Naive thymus-derived CD8-positive, alpha-beta T cell (primary cell): ENCODE results near the gene PITX1. TPM values are rescaled to one million over a fixed set of nuclear protein-coding genes. Genes with fewer than 3 reads are reported as not detected.
"Not testable (repeated sequence)": the region's sequence is repeated elsewhere in the genome, so short reads cannot be mapped to it uniquely, and the experiment has no call there.

Experiments
- ATAC-seq, 2 donors: fragments of 150-1000 bp; cut with Tn5 transposase in 1 of 2; sonication (Bioruptor Pico), chemical (Tn5 transposase) in 1 of 2; 1 replicate in 1 of 2; 2 replicates in 1 of 2; pipeline ENCODE4 v1.10.0; 2021; ENCODE audit warnings: mild to moderate bottlenecking in 2 of 2, moderate library complexity in 2 of 2
- POLR2A ChIA-PET: fragments of 350-600 bp; sonication (Branson Sonifier 250); formaldehyde crosslinking; loops from one replicate; lab custom pipeline; 2021; ENCODE audit warnings: antibody characterized with exemption; lab: Charles Lee
- DNase-seq, 10 donors: peaks; one replicate each; pipeline versions ENCODE4 v3.0.0 to v3.0.0-alpha.2; 2020 to 2022
- H3K27ac Mint-ChIP-seq, 10 donors: one replicate each; pipeline ENCODE4 v1.8.0; 2020 to 2022; ENCODE audit warnings: mild to moderate bottlenecking in 10 of 10, mixed read lengths in 10 of 10, moderate library complexity in 4 of 10, inconsistent platforms in 1 of 10
- H3K27me3 Mint-ChIP-seq, 5 donors: one replicate each; pipeline ENCODE4 v1.8.0; 2021 to 2022; ENCODE audit warnings: mixed read lengths in 5 of 5
- H3K36me3 Mint-ChIP-seq, 3 donors: one replicate each; pipeline ENCODE4 v1.8.0; 2020 to 2022; ENCODE audit warnings: mixed read lengths in 3 of 3, mild to moderate bottlenecking in 2 of 3, inconsistent platforms in 1 of 3
- H3K4me1 Mint-ChIP-seq, 4 donors: one replicate each; pipeline ENCODE4 v1.8.0; 2021 to 2022; ENCODE audit warnings: mixed read lengths in 4 of 4
- H3K4me3 Mint-ChIP-seq, 10 donors: one replicate each; pipeline ENCODE4 v1.8.0; 2020 to 2022; ENCODE audit warnings: mild to moderate bottlenecking in 10 of 10, mixed read lengths in 10 of 10, moderate library complexity in 6 of 10, inconsistent platforms in 1 of 10
- H3K9me3 Mint-ChIP-seq, 9 donors: one replicate each; pipeline ENCODE4 v1.8.0; 2020 to 2022; ENCODE audit warnings: mixed read lengths in 9 of 9, mild to moderate bottlenecking in 3 of 9, inconsistent platforms in 1 of 9, moderate library complexity in 1 of 9
- polyA plus RNA-seq, 3 donors: library from polyadenylated mRNA; unstranded; fragments of 300-500 nt; fragmentation: Illumina TruSeq; gene quantifications; one replicate each; pipeline ENCODE4 v1.2.3, GENCODE V29; 2021
- total RNA-seq, 8 experiments: library from RNA in 2 of 8; stranded (reverse) in 2 of 8; gene quantifications; one replicate each; pipeline ENCODE4 v1.2.3 and lab custom pipeline; 2021 to 2026

The PITX1 gene
- total and polyA plus RNA-seq, 5 experiments from 2014 or later = not detected

DNA sequence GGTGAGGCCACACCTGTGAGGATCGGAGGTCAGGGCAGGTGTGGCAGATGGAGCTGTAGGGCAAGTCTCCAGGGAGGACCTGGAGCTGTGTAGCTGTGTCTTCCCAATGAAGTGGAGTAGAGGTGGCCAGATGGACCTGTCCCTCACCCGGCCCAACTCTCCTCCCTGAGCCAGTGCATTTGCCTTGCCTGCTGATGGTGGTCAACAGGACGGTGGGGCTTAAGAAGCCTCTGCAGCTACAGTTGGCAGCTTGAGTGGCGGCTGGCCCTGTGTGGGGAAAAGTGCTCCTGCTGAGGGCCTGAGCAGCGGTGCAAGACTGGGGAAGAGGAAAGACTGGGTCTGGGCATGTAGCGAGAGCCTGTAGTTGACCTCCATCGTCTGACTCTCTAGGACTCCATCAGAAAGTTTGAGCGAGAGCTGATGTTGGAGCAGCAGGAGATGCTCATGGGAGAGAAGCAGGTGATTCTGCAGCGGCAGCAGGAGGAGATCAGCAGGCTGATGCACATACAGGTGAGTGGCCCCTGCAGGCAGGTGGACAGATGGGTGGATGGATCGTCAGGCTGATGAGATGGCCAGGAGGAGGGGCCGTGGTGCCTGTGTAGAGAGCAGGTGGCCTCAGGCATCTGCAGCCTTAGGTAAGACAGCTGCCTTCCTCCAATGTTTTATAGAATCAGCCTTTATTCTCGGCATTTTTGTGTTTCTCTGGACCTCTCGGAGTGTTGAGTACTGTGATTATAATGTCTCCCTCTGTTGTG is 24.9 kb downstream of the PITX1 start:
- Mint-ChIP-seq H3K36me3 (peaks cover 0 to 4% (median 0%) of the 10 kb centered on the region in 3 donors), H3K27me3 (peaks cover 0 to 8% (median 2%) of the 10 kb centered on the region in 5 donors), H3K4me3 (no peak overlapping the region), H3K4me1 (peaks cover 0 to 2% (median 0%) of the 10 kb centered on the region in 4 donors), H3K9me3 (peaks cover 0 to 2% (median 0%) of the 10 kb centered on the region in 9 donors), H3K27ac (peak overlapping the region in 1 of 10 donors; percentile 27)
- ATAC-seq (no peak), DNase-seq (no peak)
- POLR2A ChIA-PET = no interaction called here

DNA sequence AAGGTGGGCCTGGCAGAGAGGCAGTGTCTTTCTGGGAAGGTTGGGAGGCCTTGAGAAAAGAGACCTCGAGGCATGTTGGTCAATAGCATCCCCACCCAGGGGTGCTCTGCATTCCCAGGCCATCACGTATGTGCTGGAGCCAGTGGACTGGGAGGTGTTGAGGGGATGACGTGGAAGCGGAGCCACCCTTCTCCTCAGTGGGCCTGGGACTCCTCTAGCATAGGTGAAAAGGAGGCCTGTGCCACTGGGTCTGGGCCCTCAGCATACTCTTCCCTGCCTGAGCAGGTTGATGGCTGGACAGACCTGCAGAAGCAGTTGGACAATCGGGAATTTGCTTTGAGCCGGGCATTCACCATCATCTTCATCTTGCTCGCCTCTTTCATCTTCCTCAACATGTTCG is 25.5 kb downstream of the PITX1 start:
- DNase-seq = no peak
- Mint-ChIP-seq H3K27ac (no peak overlapping the region), H3K36me3 (peaks cover 0 to 4% (median 0%) of the 10 kb centered on the region in 3 donors), H3K4me3 (no peak overlapping the region), H3K9me3 (peaks cover 0 to 2% (median 0%) of the 10 kb centered on the region in 9 donors), H3K4me1 (peaks cover 0 to 3% (median 0%) of the 10 kb centered on the region in 4 donors), H3K27me3 (peaks cover 0 to 12% (median 2%) of the 10 kb centered on the region in 5 donors)
- ATAC-seq = no peak
- POLR2A ChIA-PET = no interaction called here

GRCh38 chr5:135007749-135008363 is 26.2 kb downstream of the PITX1 start:
- H3K4me1 Mint-ChIP-seq = peaks cover 0 to 3% (median 0%) of the 10 kb centered on the region in 4 donors
- DNase-seq = no peak
- H3K36me3 Mint-ChIP-seq = peaks cover 0 to 5% (median 0%) of the 10 kb centered on the region in 3 donors
- H3K4me3 Mint-ChIP-seq = no peak overlapping the region
- no peak for ATAC-seq
- peaks cover 0 to 2% (median 0%) of the 10 kb centered on the region in 9 donors for H3K9me3 Mint-ChIP-seq
- no peak overlapping the region for H3K27ac Mint-ChIP-seq
- POLR2A ChIA-PET = no interaction called here
- H3K27me3 Mint-ChIP-seq = peaks cover 0 to 12% (median 2%) of the 10 kb centered on the region in 5 donors

DNA sequence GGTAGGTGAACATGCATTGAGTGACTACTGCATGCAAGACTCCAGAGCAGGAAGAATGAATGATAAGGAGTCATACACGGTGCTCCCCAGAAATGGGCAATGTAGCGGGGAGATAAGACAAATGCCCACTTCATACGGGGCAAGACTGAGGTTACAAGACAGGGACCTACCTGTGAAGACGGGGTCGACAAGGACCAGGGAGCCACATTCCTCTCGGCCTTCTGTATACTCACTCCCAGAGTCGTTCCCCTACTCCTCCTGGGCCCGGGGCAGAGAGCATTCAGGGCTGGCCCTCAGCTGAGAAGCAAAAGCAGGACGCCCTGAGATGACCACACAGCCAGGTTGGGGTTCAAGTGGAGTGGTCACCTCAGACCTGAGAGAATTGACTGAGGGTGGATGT is 26.7 kb downstream of the PITX1 start:
- H3K27ac Mint-ChIP-seq = no peak overlapping the region
- peaks cover 0 to 3% (median 0%) of the 10 kb centered on the region in 4 donors for H3K4me1 Mint-ChIP-seq
- peaks cover 0 to 10% (median 3%) of the 10 kb centered on the region in 3 donors for H3K36me3 Mint-ChIP-seq
- no peak for ATAC-seq
- H3K4me3 Mint-ChIP-seq = no peak overlapping the region
- peaks cover 0 to 12% (median 2%) of the 10 kb centered on the region in 5 donors for H3K27me3 Mint-ChIP-seq
- POLR2A ChIA-PET = no interaction called here
- DNase-seq = no peak
- peaks cover 0 to 2% (median 0%) of the 10 kb centered on the region in 9 donors for H3K9me3 Mint-ChIP-seq

GRCh38 chr5:135005076-135005475 is 29.0 kb downstream of the PITX1 start:
- no peak overlapping the region for H3K27ac Mint-ChIP-seq
- ATAC-seq = no peak

GRCh38 chr5:135004376-135004775 is 29.7 kb downstream of the PITX1 start:
- no peak for DNase-seq
- Mint-ChIP-seq H3K4me1 (peaks cover 0 to 3% (median 0%) of the 10 kb centered on the region in 4 donors), H3K9me3 (peaks cover 0 to 7% (median 0%) of the 10 kb centered on the region in 9 donors), H3K27me3 (peaks cover 0 to 12% (median 0%) of the 10 kb centered on the region in 5 donors), H3K36me3 (peaks cover 0 to 11% (median 9%) of the 10 kb centered on the region in 3 donors), H3K4me3 (no peak overlapping the region), H3K27ac (no peak overlapping the region)
- POLR2A ChIA-PET = no interaction called here
- ATAC-seq = no peak

More at GRCh38 chr5:135005076-135005475, 29.0 kb downstream of the PITX1 start:
- Mint-ChIP-seq H3K9me3 (peaks cover 0 to 3% (median 0%) of the 10 kb centered on the region in 9 donors), H3K36me3 (peaks cover 0 to 11% (median 9%) of the 10 kb centered on the region in 3 donors), H3K4me3 (no peak overlapping the region), H3K4me1 (peaks cover 0 to 3% (median 0%) of the 10 kb centered on the region in 4 donors), H3K27me3 (peaks cover 0 to 12% (median 0%) of the 10 kb centered on the region in 5 donors)
- DNase-seq = no peak
- POLR2A ChIA-PET = no interaction called here

DNA sequence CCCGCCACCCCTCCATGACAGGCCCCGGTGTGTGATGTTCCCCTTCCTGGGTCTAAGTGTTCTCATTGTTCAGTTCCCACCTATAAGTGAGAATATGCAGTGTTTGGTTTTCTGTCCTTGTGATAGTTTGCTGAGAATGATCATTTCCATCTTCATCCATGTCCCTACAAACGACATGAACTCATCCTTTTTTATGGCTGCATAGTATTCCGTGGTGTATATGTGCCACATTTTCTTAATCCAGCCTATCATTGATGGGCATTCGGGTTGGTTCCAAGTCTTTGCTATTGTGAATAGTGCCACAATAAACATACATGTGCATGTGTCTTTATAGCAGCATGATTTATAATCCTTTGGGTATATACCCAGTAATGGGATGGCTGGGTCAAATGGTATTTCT is 36.0 kb downstream of the PITX1 start:
- H3K27me3 Mint-ChIP-seq, H3K4me3 Mint-ChIP-seq, H3K9me3 Mint-ChIP-seq, DNase-seq, POLR2A ChIA-PET, ATAC-seq, H3K4me1 Mint-ChIP-seq, H3K27ac Mint-ChIP-seq: not testable (repeated sequence)
- peaks cover 0 to 13% (median 9%) of the 10 kb centered on the region in 3 donors for H3K36me3 Mint-ChIP-seq

DNA sequence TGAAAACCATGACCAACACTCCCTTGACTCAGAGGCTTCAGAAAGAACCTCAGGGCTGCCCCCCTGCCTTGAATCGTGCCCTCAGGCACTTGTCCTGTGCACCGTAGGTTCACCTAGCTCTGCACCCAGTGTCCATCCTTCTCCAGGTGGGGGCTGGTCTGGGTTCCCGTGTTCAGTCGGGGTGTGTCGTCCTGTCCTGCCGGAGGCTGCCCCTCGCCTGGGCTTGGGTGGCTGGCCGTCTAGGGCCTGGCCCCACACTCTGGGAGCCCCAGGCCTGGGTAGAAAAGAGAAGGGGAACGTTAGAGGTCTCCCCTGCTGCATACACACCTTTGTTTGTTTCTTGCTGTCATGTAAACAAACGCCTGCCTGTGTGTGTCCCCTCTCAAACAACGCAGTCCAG is 37.0 kb downstream of the PITX1 start:
- peaks cover 0 to 7% (median 0%) of the 10 kb centered on the region in 9 donors for H3K9me3 Mint-ChIP-seq
- POLR2A ChIA-PET = no interaction called here

DNA sequence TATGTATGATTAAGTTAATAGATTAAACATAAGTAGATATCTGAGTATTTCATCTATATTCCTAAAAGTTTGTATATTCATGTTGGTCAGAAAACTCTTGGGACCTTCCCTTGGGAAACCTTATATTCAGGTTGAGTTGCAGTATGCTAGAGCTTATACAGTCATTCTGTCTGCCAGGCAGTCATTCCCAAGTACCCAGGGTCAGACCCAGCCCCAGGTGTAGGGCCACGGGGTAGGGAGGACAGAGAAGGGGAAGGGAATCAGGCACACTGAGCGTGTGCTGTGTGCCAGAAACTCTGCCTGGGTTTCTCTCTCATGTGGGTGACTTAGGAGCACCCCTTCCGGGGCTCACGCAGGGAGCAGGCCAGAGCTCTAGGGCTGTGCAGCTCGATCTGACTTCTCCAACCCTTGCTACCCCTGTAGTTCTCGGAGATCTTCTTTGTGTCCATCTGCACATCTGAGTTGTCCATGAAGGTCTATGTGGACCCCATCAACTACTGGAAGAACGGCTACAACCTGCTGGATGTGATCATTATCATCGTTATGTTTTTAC is 38.1 kb downstream of the PITX1 start:
- POLR2A ChIA-PET = no interaction called here
- Mint-ChIP-seq H3K4me1 (peaks cover 0 to 6% (median 2%) of the 10 kb centered on the region in 4 donors), H3K4me3 (no peak overlapping the region)

More for the DNA sequence above, 37.0 kb downstream of the PITX1 start:
- peaks cover 0 to 6% (median 2%) of the 10 kb centered on the region in 4 donors for H3K4me1 Mint-ChIP-seq
- ATAC-seq (no peak), DNase-seq (no peak)
- H3K27ac Mint-ChIP-seq = peak overlapping the region in 1 of 10 donors; percentile 54
- H3K27me3 Mint-ChIP-seq = no peaks in the 10 kb centered on the region
- no peak overlapping the region for H3K4me3 Mint-ChIP-seq
- H3K36me3 Mint-ChIP-seq = peaks cover 0 to 9% (median 3%) of the 10 kb centered on the region in 3 donors

DNA sequence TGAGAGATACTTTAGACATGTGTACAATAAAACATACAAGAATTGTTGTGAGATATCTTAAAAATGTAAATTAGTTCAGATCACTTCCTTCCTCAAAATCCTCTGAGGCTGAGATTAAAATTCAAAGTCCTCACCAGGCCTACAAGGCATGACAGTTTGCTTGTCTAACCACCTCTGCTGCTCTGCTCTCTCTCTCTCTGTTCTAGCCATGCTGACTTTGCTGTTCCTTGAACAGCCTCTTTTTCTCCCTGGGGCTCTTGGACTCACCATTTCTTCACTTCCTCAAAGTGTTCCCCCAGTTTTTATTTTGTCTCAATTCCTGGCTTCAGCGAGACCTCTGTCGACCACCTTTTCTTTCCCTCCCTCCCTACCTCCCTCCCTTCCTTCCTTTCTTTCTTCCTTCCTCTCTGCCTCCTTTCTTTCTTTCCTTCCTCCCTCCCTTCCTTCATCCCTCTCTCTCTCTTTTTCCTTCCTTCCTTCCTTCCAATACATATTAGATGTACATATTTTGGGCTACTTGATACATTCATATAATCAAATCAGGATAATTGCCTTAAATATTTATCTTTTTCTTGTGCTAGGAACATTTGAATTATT is 39.4 kb downstream of the PITX1 start:
- Mint-ChIP-seq H3K27ac (peak overlapping the region in 2 of 10 donors; percentile 36 to 70), H3K4me1 (peaks cover 0 to 6% (median 2%) of the 10 kb centered on the region in 4 donors), H3K36me3 (peaks cover 0 to 4% (median 3%) of the 10 kb centered on the region in 3 donors), H3K27me3 (no peaks in the 10 kb centered on the region), H3K9me3 (peaks cover 0 to 4% (median 0%) of the 10 kb centered on the region in 9 donors), H3K4me3 (no peak overlapping the region)
- ATAC-seq (no peak), DNase-seq (no peak)
- POLR2A ChIA-PET = no interaction called here

More for the DNA sequence above, 38.1 kb downstream of the PITX1 start:
- Mint-ChIP-seq H3K36me3 (peaks cover 0 to 5% (median 3%) of the 10 kb centered on the region in 3 donors), H3K27me3 (no peaks in the 10 kb centered on the region), H3K27ac (no peak overlapping the region), H3K9me3 (peaks cover 0 to 7% (median 0%) of the 10 kb centered on the region in 9 donors)
- ATAC-seq (no peak), DNase-seq (no peak)

DNA sequence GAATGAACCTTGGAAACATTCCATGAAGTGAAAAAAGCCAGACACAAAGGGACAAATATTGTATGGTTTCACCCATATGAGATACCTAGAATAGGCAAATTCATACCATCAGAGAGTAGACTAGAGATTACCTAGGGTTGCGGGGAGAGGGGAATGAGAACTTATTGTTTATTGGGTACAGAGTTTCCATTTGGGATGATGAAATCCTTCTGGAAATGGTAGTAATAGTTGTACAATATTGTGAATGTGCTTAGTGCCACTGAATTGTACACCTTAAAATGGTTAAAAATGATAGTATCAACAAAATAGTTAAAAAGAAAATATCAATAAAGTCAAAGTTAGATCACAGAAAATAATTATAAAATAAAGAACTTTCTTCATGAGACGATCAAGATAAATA is 40.9 kb downstream of the PITX1 start:
- POLR2A ChIA-PET = no interaction called here
- H3K36me3 Mint-ChIP-seq = peaks cover 0 to 4% (median 3%) of the 10 kb centered on the region in 3 donors

GRCh38 chr5:134992148-134992547 is 41.9 kb downstream of the PITX1 start:
- Mint-ChIP-seq H3K27ac (no peak overlapping the region), H3K36me3 (no peaks in the 10 kb centered on the region), H3K27me3 (peaks cover 0 to 1% (median 0%) of the 10 kb centered on the region in 5 donors), H3K4me3 (no peak overlapping the region), H3K4me1 (peaks cover 0 to 6% (median 2%) of the 10 kb centered on the region in 4 donors), H3K9me3 (peaks cover 0 to 3% (median 0%) of the 10 kb centered on the region in 9 donors)
- DNase-seq (no peak), ATAC-seq (no peak)
- POLR2A ChIA-PET = no interaction called here

More for the DNA sequence above, 40.9 kb downstream of the PITX1 start:
- no peak overlapping the region for H3K27ac Mint-ChIP-seq
- no peaks in the 10 kb centered on the region for H3K27me3 Mint-ChIP-seq
- peaks cover 0 to 6% (median 2%) of the 10 kb centered on the region in 4 donors for H3K4me1 Mint-ChIP-seq
- DNase-seq = no peak
- H3K9me3 Mint-ChIP-seq = peaks cover 0 to 4% (median 0%) of the 10 kb centered on the region in 9 donors
- ATAC-seq = no peak
- no peak overlapping the region for H3K4me3 Mint-ChIP-seq
